TTC549 (cell line): ENCODE data around the gene LRRC25.
"Not testable (repeated sequence)": the region's sequence is repeated elsewhere in the genome, so short reads cannot be mapped to it uniquely, and the experiment has no call there.

Experiments
- FAIRE-seq: peaks from 2 replicates; lab custom pipeline; 2012; peaks lifted over from hg19 to GRCh38; lab: Jason Lieb, UNC

Gene LRRC25

DNA sequence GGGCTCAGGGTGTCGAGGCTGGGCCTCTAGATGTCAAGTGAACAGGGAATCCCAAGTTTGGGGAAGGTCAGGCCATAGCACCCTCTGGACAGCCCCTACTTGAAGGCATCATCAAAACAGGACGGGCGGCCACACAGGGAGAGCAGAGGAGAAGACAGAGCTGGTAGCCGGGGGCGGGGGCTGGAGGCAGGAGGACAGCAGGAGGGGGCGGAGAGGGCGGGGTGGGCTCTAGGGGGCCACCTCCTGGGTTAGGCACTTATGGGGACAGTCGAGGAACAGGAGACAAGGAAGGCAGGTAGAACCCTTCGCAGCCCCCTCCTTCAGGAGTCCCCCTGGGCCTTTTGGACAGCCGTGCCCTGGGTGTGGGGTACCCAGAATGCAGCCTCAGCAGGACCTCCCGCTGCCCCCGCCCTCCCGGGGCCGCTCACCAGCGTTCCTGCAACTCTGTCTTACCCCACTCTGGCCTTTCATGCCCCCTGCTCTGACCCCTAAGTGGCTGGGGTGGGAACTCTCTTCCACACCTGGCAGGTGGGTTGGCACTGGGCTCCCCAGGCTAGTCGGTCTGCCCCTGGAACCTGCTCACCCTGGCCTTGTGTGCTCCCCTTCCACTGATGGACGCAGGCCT lies 27.6 kb upstream of the LRRC25 start:
- FAIRE-seq, result no peak

DNA sequence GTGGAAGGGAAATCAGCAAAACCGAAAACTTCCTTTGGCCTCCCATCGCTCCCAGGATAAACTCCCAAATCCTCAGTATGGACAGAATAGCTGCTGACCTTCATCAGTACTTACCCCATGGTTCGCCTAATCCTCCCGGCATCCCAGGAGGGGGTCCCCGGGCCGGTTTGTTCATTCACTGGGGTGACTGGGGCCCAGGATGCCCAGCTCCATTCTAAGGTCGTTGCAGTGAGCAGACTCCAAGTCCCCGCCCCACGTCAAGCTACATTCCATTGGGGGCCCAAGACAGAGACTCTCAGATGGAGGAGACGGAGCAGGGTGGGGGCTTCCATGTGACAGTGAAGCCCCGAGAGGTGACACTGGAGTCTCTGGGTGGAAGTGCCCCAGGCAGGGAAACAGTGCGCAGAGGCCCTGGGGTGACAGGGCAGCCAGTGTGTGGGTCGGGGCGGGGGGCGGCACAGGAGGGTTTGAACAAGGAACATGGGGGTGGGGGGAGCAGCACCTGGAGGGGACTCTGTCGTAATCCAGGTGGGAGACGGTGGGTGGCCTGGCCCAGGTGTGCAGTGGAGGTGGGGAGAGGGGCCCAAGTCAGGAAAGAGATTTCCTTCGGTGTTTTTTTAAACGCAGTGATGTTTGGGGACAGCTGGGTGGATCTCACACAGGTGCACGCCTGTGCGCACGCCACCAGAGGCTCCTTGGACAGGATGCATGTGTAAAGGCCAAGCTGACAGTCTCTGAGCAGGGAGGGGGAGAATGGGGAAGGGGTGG lies 26.9 kb upstream of the LRRC25 start:
- no peak for FAIRE-seq

DNA sequence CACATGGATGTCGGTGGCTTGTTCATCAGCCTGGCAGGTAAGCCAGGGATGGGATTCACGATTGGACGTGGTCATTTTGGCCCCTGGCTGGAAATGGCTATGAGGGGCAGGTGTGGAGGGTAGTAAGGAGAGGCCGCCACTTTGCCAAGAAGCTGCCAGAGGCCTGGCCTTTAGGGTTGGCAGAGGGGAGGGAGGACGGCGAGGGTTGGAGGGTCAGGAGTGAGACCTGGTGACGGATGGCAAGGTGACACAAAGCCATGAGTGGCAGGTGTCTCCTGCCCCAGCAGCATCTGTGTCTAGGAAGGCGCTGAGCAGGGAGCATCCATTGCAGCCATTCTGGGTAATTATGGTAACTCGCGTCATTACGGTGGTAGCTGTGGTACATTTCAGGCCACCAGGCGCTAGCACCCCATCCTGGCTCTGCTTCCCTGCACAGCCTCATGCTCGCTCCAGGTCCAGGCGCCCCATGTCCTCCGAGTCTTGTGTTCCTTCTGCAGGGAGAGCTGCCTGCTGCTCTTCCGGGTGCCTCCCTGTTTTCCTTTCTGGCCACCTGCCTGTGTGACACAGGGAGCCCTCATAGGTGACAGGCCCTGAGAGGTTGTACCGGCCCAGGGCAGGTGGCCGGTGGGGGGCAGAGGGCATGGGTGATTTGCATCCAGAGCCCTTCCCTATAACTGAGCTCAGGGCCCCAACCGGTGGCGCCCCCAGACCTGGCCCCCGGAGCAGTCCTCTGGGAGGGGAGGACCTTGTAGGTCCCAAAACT lies 26.0 kb upstream of the LRRC25 start:
- no peak for FAIRE-seq

DNA sequence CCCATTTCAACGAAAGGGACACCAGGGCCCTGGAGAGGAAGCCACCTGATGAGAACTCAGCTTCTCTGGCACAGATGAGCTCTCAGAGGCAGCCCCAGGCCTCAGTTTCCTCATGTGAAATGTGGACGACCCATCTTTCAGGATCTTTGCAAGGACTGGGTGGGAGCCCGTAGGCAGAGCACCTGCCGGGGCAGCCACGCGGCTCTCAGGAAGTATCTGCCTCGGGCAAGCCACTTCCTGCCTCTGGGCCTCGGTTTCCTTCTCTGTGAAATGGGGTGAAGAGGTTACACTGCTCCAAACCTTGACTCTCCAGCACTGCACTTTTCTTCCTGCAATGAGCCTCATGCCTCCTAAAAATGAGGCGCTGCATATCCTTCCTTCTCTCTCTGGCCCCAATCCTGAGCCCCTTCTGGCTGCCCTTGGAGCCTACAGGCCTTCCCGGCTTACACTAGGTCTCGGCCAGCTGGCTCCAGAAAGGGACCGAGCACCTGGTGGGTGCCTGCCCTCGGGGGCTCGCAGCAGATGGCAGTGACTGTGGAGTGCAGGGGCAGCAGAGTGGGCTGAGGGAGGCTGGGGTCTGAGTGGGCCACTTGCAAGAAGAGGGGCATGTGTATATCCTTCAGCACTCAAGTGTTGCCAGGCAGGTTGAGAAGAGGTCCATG lies 25.2 kb upstream of the LRRC25 start:
- no peak for FAIRE-seq

DNA sequence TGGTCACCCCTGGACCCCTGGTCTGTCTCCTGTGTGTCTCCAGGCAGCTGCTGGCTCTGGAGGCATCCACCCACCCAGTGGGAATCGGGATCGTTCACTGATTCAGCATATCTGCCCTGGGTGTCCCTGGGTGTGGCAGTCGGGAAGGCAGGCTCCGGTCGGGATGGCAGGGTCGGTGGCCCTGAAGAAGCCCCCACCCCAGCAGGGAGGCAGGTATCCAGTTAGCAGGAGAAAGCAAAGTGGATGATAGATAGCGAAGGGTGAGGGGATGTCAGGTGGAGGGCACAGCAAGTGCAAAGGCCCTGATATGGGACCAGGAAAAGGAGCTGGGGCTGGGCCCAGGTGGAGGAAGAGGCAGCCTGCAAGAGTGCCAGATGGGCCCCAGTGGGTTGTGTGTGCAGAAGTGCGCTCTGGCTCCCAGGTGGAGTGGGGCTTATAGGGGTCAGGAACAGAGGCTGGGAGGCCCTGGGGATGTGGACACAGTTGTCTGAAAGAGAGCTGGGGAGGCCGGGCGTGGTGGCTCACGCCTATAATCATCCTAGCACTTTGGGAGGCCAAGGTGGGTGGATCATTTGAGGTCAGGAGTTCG lies 24.0 kb upstream of the LRRC25 start:
- no peak for FAIRE-seq

DNA sequence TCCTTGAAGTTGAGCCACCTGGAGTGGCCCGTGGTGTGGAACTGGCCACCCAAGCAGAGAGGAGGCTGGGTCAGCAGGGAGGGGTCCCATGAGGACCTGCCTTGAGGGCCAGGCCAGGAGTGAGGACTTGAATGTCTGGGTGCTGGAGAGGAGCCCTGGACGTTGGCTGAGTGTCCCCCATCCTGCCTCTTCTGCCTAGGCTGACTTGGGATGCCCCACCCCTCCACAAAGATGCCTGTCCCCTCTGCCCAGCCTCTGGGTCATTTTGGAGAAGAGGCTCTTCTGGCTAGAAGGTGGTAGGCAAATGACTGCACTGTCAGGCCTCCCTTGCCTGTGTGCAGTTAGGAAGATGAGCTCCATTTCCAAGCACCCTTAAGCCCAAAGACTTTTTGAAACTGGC lies 23.5 kb upstream of the LRRC25 start:
- no peak for FAIRE-seq

DNA sequence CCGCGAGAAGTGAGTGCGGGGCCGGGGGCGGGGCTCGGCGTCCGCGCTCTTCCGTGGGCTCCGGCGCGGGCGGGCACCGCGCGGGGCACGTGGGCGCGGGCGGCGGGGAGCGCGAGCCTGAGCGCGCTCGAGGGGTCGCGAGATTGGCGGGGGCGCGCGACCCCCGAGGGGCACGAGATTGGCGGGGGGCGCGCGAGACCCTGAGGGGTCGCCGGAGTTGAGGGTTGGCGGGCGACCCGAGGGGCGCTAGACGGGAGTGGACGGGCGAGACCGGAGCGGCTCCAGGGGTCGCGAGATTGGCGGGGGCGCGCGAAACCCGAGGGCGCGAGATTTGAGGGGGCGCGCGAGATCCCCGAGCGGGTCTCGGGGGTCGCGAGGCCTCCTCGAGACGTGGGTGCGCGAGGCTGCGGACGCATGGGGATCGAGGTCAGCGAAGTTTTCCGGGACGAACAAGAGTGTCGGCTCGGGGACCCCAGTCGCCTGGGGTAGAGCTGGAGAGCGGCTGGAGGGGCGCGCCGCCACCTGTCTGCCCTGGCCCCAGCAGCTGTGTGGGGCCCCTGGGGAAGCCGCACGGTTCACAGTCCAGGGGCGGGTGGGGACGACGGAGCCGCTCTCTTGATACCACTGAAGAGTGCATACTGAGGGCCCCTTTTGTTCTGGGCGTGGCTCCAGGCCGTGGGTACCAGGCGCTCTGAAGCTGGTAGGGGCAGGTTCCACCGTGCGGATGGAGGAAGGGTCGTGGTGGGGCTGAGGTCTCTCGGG lies 22.5 kb upstream of the LRRC25 start:
- FAIRE-seq, result no peak

DNA sequence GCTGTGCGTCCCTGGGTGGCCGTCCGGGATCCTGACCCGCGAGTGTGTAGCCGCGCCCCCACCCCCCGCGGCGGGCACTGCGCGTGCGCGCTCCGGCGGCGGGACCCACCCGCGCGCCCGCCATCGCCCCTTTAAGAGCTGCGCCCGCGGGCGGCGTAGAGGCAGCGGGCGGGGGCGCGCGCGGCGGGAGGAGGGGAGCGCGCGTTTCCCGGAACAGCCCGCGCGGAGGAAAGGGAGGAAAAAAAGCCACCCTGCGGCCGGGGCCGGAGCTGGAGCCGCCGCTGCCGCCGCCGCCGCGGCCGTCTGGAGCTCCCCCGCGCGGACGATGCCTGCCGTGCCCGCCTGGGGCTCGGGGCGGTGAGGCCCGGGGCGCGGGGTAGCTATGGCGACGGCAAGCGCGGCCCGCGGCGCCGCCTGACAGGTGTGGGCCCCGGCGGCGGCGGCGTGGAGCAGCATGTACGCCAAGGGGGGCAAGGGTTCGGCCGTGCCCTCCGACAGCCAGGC lies 21.8 kb upstream of the LRRC25 start, which contains the start of gene SSBP4:
Gene SSBP4 (plus strand): TSS at position 204 of the 504 bp plus-strand sequence. CDS start 251 bp downstream, at position 455.
- no peak for FAIRE-seq

DNA sequence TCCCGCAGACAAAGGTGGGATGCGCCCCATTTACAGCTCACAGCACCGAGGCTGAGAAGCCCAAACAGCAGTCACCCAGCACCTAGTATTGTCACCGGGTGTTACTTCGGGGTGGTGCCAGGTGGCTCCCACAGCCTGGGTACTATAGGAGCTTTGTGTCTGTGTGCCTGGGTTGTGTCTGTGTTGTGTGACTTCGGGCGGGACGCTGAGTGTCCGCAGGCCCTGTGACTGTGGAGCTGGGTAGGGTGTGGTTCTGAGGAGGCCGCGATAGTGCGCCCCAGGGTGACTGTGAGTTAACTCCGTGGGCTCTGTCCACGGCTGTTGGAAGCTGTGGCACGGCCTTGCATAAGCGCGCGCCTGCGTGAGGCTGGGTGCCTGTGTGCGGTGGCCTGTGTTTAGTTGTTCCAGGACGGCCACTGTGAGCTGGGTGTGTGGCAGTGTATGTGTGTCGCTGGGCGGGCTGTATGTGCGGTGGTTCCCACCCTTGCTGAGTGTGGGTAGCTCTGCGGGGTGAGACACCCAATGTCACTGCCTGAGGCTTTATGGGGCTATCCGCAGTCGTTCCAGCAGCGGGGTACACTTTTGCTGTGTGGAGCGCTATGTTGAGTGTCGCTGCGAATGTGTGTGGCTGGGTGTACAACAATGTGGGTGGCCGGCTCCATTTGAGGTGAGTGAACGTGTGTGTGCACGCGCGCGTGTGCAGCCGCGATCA lies 21.2 kb upstream of the LRRC25 start:
- FAIRE-seq, result no peak

DNA sequence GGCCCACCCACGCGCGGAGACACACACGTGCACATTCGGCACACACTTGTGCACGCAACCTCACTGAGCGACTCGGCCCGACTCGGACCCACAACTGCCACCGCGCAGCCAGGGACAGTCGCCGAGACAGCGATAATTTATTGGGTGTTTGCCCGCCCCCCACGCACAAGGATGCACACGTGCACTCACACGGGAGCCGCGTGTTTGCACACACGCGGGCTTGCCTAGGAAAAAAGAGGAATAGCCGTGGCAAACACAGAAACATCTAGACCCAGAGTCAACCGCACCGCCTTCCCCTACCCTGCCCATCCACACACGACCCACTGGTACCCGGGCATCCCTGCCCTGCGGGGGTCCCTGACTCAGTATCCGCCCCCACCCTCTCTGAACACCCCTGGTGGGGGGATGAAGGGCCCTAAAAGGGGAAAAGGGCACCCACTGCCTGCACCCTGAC lies 20.6 kb upstream of the LRRC25 start:
- FAIRE-seq, result no peak

DNA sequence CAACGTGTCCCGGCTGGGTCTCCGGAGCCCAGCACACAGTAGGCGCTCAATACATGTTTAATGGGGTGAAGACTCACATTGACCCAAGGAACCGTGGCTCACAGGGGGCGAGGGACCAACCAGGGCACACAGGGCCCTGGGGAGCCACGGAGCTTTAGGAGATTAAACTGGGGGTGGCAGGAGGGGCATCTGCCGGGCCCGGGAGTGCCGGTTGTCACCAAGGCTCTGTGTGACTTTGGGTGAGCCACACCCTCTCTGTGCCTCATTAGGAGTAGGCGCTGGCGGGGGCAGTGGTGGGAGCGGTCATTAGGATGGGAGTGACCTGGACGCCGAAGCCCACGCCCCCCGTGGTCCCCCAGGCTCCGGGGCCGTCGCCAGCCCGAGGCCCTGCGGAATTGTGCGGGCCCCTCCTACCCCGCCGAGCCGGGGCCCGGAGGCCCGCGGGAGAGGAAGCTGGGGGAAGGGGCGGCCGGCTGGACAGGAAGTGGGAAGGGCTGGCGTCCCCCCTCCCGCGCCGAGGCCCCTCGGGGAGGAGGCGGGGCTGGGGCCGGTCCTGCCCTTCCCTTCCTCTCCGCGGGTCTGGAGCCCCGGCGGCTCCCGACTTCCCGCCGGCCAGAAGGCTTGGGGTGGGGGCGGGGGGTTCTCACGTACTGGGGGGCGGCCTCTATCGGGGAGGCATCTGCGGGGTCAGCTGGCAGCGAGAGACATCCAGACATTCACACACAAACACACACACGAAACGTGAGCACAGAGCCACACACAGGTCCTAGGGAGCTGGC lies 20.0 kb upstream of the LRRC25 start:
- peak; percentile 19 for FAIRE-seq

DNA sequence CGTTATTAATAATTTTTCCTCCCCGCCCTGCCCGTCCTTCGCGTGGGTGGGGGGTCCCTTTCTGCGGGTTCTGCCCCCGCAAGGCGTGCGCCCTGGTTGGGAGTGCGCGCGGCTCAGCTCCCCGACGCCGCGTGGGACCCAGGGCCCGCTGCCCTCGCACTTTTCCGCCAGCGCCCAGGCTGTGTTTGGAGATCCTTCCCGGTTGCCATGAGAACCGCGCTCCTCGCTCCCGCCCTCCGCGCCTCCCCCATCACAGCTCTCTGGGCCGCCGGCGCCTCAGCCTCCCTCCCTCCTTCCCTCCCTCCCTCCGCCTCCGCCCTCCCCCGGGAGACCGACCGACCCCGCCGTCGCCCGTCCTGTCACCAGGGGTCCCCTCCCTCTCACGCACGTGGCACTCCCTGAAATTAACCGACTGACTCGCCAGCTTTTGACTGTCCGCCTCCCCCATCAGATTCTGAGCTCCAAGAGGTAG lies 19.4 kb upstream of the LRRC25 start:
- no peak for FAIRE-seq

DNA sequence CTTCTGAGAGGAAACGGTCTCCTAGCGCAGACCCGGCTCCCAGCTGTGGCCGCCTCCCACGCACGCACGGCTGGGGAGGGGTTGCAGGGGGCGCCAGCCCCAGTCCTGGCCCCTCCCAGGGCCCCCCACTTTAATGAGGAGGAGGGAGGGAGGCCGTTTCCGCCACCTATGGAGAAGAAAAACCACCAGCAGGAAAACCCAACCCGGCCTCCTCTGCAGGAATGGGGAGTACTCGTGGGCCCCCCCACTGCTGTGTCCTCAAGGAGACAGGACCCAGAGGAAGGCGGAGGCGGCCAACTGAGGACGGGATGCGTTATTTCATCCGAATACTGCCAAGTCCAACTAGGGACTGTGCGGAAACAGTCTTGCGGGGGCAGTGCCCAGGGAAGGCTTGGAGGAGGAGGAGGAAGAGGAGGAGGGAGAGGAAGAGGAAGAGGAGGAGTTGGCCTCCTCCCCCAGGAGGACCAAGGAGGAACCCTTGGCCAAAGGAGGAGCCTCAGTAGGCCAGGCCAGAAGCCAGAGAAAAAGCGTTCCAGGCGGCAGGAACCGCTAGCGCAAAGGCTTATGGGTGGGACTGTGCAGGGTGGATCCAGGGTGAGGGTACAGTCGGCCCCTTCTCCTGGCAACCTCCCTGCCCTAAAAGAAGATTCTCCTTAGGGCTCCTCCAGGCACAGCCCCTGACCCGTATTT lies 17.9 kb upstream of the LRRC25 start:
- FAIRE-seq, result peak; percentile 25

DNA sequence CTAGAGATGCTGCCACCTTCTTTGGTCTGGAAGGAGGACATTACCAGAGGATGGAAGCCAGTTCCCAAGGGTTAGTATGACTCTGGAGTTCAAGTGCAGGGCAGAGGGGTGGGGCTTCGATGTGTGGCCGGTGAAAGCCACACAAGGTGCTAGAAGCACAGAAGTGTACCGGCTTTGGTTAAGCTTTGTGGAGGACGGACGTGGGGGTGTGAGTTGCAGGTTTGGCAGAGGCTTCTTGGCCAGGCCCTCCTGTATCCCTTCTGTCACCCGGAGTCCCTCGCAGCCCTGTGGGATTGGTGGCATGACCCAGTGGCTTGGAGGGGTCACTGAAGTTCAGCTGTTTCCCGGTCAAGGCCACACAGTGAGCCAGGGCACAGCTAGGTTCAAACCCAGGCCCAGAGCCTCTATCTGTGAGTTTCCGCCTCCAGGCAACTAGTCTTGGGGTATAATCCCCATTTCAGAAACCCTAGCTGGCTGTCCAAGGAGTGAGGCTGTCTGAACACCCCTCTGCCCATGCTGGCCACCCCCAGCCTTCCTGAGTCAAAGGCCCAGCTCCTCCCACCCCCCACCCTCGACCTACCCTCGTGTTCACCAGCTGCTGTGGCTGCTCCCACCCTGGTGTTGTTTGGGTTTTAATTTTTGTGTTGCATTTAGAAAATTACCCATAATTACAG lies 17.2 kb upstream of the LRRC25 start:
- FAIRE-seq, result no peak

DNA sequence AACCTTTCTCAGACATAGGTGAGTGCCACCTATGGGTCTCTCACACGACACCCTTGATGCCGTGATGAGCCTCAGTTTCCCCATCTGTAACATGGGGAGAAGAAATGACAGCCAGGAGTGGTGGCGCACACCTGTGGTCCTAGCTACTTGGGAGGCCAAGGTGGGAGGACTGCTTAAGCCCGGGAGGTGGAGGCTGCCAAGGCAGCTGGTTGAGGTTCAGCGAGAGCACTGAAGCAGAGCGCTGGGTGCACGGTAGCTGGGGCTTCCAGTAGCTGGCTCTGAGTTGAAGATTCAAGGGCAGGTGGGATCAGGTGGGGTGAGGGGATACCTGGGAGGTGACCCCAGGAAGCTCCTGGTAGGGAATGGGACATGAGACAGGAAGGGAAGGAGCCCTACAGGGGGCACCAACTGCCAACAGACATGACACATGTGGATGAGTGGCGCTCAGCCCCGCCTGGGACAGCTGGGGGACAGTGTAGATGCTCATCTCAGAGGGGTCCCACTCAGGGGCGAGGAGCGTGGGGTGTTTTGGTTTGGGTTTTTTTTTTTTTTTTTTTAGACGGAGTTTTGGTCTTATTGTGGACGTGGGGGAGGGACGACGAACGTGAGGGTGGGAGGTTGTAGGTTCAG lies 15.3 kb upstream of the LRRC25 start:
- FAIRE-seq, result no peak

DNA sequence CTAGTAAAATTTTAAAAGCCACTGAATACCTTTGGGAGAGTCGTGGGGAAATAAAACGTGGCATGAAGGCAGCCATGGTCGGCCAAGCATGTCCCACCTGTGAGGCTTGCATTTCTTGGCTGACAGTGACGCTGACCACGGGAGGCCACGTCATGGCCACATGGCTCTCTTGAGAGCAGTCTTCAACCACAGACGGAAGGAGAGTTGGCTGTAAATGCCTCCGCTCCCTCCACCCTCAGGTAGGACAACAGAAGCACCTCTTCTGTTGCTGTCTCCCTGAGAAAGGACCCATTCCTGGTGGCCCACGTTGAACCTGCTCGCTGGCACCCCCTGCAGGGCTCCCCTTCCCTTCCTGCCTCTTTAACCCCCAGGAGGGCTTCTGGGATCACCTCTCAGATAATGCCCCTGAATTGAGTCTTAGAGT lies 10.6 kb upstream of the LRRC25 start:
- no peak for FAIRE-seq

DNA sequence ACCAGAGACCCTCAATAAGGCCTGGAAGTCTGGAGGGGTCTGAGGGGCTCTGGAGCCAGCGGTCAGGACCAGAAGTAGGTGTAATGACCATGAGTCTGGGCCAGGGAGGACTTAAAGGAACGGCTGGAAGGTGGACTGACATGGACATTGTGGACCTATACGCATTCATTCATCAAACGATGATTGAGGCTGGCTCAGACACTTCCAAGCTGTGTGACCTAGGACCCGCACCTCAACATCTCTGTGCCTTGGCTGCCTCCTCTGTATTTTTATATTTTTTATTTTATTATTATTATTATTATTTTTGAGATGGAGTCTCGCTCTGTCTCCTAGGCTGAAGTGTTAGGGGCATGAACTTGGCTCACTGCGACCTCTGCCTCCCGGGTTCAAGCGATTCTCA lies 9.3 kb upstream of the LRRC25 start:
- FAIRE-seq, result no peak

DNA sequence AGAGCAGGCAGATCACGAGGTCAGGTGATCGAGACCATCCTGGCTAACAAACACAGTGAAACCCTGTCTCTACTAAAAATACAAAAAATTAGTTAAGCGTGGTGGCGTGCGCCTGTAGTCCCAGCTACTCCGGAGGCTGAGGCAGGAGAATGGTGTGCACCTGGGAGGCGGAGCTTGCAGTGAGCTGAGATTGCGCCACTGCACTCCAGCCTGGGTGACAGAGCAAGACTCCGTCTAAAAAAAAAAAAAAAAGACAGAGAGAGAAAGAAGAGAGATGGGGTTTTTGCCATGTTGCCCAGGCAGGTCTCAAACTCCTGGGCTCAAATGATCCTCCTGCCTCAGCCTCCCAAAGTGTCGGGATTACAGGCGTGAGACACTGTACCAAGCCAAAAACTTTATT lies 8.3 kb upstream of the LRRC25 start:
- not testable (repeated sequence) for FAIRE-seq
